ENCODE data around the gene STX11.
"Not testable (repeated sequence)": the region's sequence is repeated elsewhere in the genome, so short reads cannot be mapped to it uniquely, and the experiment has no call there.

STX11 gene

GRCh38 chr6:144160431-144161005 is 10.2 kb downstream of the STX11 start:
- no peak for DNase-seq
- in situ Hi-C loops (cut with HindIII; ENCODE audit: low pct_ligation_motif_present, low pct_unique_long_range_greater_than_20kb, low sequenced_read_pairs): no loop called here

DNA sequence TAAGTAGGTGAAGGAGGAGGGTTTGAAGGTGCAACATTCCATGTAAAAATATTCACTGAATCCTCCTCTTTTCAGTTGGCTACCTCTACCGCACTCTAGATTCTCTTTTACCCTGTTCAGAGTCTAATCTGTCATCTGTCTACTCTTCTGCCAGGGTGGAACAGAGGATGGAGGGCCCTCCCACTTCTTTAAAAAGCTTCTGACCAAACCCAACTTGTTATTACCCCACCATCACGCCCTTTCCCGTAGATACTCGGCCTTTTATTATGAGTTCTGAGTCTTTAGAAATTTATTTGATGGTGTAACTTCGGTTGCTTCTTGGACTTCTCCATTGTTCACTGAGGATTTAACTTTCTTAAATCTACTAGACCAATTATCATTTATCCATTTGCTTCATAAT is 11.7 kb downstream of the STX11 start:
- no peak for DNase-seq
- in situ Hi-C loops (cut with HindIII; ENCODE audit: low pct_ligation_motif_present, low pct_unique_long_range_greater_than_20kb, low sequenced_read_pairs): no loop called here

DNA sequence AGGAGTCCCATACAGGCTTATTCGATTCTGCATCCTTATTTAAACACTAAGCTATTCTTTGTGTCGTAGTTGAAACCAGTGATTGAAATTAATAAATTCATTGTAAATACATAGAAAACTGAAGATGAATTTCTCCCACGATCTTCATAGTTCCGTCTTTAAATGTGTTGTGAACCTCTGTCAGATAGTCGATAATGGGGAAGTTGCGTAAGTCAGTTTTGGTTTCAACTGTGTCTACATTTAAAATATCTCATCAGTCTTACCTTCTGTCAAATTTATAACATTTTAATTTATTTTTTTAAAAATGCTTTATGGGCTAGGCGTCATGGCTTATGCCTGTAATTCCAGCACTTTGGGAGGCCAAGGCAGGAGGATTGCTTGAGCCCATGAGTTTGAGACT is 12.7 kb downstream of the STX11 start:
- no peak for DNase-seq
- in situ Hi-C loops (cut with HindIII; ENCODE audit: low pct_ligation_motif_present, low pct_unique_long_range_greater_than_20kb, low sequenced_read_pairs): no loop called here

- in situ Hi-C loops (cut with HindIII; ENCODE audit: low pct_ligation_motif_present, low pct_unique_long_range_greater_than_20kb, low sequenced_read_pairs): no loop called here
- no peak for DNase-seq
Measured at GRCh38 chr6:144165784-144166183, 15.5 kb downstream of the STX11 start.

DNA sequence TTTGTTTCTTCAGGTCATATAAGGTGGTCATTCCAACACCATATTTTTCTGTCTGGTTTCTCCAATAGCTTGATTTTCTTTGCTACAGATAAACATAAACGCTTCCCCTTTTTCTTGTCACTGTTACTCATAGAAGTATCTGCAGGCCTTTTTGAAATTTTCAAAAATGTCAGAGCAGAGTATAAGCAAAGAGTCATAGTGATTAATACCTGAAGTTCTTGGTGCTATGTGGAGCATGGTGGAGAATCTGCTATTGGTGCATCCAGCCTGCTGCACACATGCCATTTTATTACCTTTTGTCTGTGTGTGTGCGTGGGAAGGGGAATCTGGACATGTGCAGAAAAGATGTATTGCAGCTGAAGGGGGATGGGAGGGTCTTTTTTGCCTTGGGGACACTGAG is 19.7 kb downstream of the STX11 start:
- in situ Hi-C loops (cut with HindIII; ENCODE audit: low pct_ligation_motif_present, low pct_unique_long_range_greater_than_20kb, low sequenced_read_pairs): no loop called here
- no peak for DNase-seq

- in situ Hi-C loops (cut with HindIII; ENCODE audit: low pct_ligation_motif_present, low pct_unique_long_range_greater_than_20kb, low sequenced_read_pairs): no loop called here
- DNase-seq: no peak
Measured at GRCh38 chr6:144171406-144171805, 21.1 kb downstream of the STX11 start.

GRCh38 chr6:144174006-144174405 is 23.7 kb downstream of the STX11 start:
- in situ Hi-C loops (cut with HindIII; ENCODE audit: low pct_ligation_motif_present, low pct_unique_long_range_greater_than_20kb, low sequenced_read_pairs): no loop called here
- DNase-seq: no peak

DNA sequence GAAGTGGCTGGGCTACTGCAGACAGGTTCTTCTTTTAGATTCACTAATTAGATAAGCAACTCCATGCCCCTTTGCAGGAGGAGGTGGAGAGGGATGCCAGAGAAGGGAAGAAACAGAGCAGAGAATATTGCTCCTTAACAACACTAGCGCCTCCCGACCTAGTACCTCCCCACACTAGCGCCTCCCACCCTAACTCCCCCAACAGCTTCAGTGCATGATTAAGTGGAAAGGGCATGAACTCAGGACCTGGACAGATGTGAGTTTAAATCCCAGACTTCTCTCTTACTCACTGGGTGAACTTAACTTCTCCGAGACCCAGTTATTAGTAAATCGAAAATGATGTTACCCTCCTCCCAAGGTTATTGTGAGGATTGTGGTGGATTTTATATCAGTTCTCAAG is 25.7 kb downstream of the STX11 start:
- in situ Hi-C loops (cut with HindIII; ENCODE audit: low pct_ligation_motif_present, low pct_unique_long_range_greater_than_20kb, low sequenced_read_pairs): no loop called here
- no peak for DNase-seq

DNA sequence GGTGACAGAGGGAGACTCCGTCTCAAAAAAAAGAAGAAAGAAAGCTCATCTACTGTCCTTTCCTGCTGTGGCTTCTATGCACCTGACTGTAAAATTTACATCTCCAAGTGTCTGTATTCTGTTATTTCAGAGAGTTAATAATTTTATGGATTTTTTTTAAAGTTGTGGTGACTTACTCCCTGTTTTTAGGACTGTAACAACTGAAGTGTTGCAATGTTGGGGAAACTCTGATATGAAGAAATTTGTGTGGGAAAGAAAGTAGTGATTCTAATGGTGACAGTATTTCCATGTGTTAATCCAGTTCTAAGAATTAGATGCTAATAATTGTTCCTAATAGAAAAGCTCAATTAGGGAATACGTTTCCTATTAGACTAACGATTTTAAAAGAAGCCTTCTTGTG is 27.4 kb downstream of the STX11 start:
- no peak for DNase-seq
- in situ Hi-C loops (cut with HindIII; ENCODE audit: low pct_ligation_motif_present, low pct_unique_long_range_greater_than_20kb, low sequenced_read_pairs): no loop called here

DNA sequence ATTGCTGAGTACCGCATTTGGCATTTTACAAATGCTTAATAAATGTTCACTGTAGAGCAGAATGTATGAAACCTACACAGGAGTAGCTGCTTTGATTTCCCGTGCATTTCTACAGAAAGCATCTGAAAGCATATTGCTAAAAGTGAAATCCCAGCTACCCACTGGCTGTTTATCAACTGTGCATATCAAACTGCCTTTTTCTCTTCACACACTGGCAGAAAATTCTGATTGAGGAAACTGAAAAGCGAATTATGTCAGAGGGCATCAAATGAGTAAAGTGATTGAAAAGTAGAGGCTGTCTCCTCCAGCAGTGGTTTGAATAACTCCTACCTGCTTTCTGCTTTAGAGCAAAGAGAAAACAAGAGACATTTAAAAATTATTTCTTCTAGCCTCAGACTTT is 28.0 kb downstream of the STX11 start:
- DNase-seq: no peak
- in situ Hi-C loops (cut with HindIII; ENCODE audit: low pct_ligation_motif_present, low pct_unique_long_range_greater_than_20kb, low sequenced_read_pairs): no loop called here

DNA sequence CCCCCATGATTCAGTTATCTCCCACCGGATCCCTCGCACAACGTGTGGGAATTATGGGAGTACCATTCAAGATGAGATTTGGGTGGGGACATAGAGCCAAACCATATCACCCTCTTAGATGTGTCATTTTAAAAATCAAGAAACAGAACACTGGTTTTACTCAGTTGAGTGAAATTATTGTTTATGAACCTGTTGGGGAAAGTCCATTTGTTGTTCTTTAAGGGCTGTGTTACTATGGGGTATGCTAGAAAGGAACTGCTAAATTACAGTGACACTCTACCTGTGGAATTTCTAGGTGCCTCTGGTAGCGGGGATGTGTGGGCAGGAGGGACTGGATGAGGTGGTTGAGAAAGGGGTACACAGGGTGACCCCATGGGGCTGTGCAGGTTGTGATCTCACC is 28.9 kb downstream of the STX11 start:
- in situ Hi-C loops (cut with HindIII; ENCODE audit: low pct_ligation_motif_present, low pct_unique_long_range_greater_than_20kb, low sequenced_read_pairs): no loop called here
- no peak for DNase-seq

DNA sequence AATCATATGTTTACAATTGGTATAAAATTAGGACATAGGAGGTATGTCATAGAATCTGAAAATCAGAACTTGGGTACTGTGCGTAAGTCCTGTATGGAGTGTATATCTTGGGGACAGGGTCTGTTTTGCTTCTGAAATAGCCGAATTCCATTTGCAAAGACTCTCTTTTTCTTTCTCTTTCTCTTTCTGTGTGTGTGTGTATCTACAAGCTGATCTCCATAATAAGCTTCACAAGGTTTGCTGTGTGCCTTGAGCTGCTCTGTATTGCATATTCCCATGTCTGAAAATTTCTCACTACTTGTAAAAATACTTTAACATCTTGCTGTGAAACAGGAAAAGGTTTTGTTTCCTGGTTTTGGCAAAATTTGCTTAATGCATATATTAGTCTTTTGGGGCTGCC is 29.5 kb downstream of the STX11 start:
- in situ Hi-C loops (cut with HindIII; ENCODE audit: low pct_ligation_motif_present, low pct_unique_long_range_greater_than_20kb, low sequenced_read_pairs): no loop called here
- no peak for DNase-seq

DNA sequence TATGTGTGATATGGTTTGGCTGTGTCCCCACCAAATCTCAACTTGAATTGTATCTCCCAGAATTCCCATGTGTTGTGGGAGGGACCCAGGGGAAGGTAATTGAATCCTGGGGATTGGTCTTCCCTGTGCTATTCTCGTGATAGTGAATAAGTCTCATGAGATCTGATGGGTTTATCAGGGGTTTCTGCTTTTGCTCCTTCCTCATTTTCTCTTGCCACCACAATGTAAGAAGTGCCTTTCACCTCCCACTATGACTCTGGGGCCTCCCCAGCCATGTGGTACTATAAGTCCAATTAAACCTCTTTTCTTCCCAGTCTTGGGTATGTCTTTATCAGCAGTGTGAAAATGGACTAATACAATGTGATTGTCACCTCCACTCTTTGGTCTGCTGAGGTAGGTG is 30.0 kb downstream of the STX11 start:
- in situ Hi-C loops (cut with HindIII; ENCODE audit: low pct_ligation_motif_present, low pct_unique_long_range_greater_than_20kb, low sequenced_read_pairs); DNase-seq: not testable (repeated sequence)

- no peak for DNase-seq
- in situ Hi-C loops (cut with HindIII; ENCODE audit: low pct_ligation_motif_present, low pct_unique_long_range_greater_than_20kb, low sequenced_read_pairs): no loop called here
Measured at GRCh38 chr6:144181639-144182038, 31.3 kb downstream of the STX11 start.

DNA sequence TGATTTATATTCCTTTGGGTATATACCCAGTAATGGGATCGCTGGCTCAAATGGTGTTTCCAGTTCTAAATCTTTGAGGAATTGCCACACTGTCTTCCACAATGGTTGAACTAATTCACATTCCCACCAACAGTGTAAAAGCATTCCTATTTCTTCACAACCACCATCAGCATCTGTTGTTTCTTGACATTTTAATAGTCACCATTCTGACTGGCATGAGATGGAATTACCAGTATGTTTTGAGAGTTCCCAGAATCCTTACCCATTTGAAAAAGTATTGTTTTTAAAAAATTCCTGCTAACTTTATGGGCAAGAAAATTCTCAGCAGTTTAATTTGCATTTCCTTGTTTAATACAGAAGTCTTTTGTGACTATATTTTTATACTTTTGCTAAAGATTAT is 33.9 kb downstream of the STX11 start:
- DNase-seq; in situ Hi-C loops (cut with HindIII; ENCODE audit: low pct_ligation_motif_present, low pct_unique_long_range_greater_than_20kb, low sequenced_read_pairs): not testable (repeated sequence)

DNA sequence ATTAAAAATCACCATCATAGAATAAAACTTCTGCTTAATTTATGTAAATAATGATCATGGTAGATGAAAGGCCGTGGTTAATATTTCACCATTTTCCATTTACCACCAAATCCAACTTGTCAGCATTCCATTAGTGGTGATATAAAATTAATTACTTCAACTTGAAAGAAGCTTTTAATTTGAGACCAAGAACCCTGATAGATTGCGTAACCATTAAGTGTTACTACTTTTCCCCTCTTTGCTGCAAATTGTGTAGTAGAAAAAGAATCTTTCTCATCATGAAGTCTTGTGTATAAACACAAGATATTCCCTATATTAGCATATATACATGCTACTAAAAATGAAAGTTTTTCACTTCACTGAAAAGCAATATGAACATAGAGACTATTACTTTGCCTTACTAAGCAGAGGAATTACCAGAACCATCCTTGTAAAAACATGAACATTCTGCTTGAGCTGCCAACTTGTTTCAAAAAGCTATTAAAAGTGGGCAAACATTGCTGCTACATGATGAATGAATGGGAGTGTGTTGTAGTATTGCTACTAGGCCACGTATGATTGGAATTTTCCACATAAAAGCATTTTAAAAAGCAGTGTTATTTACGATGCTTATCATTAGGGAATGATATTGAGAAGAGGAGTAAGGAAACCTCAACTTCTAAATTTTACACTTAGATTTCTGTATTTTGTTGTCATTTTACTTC is 35.0 kb downstream of the STX11 start:
- in situ Hi-C loops (cut with HindIII; ENCODE audit: low pct_ligation_motif_present, low pct_unique_long_range_greater_than_20kb, low sequenced_read_pairs): no loop called here
- DNase-seq: no peak

DNA sequence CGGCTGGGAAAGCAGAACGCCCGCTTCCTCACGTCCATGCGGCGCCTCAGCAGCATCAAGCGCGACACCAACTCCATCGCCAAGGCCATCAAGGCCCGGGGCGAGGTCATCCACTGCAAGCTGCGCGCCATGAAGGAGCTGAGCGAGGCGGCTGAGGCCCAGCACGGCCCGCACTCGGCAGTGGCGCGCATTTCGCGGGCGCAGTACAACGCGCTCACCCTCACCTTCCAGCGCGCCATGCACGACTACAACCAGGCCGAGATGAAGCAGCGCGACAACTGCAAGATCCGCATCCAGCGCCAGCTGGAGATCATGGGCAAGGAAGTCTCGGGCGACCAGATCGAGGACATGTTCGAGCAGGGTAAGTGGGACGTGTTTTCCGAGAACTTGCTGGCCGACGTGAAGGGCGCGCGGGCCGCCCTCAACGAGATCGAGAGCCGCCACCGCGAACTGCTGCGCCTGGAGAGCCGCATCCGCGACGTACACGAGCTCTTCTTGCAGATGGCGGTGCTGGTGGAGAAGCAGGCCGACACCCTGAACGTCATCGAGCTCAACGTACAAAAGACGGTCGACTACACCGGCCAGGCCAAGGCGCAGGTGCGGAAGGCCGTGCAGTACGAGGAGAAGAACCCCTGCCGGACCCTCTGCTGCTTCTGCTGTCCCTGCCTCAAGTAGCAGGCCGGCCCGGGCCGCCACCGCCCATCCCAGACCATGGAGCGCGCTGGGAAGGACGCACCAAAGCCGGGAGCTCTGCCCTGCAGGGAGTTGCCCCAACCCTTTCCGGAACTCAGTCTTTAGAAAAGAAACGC is 36.7 kb downstream of the STX11 start:
- no peak for DNase-seq
- in situ Hi-C loops (cut with HindIII; ENCODE audit: low pct_ligation_motif_present, low pct_unique_long_range_greater_than_20kb, low sequenced_read_pairs): no loop called here

DNA sequence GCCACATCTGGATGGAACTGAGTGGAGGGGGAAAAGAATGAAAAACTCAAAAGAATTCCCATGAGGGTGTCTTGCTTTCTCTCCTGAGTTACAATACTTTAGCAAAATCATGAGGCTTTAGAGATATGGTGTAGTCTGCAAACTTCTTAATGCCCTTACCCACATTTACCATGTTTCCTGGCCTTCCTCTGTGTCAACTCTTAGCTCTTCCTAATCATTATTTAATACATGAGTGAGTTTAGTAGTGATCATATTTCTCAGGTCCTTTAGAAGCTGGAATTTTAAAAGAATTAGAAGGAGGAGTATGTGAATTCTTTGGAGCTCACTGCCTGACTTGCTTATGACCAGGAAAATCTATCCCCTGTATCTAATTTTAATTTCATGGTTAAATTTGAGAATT is 39.0 kb downstream of the STX11 start:
- DNase-seq: no peak
- in situ Hi-C loops (cut with HindIII; ENCODE audit: low pct_ligation_motif_present, low pct_unique_long_range_greater_than_20kb, low sequenced_read_pairs): no loop called here

GRCh38 chr6:144190080-144190479 is 39.8 kb downstream of the STX11 start:
- in situ Hi-C loops (cut with HindIII; ENCODE audit: low pct_ligation_motif_present, low pct_unique_long_range_greater_than_20kb, low sequenced_read_pairs): no loop called here

DNA sequence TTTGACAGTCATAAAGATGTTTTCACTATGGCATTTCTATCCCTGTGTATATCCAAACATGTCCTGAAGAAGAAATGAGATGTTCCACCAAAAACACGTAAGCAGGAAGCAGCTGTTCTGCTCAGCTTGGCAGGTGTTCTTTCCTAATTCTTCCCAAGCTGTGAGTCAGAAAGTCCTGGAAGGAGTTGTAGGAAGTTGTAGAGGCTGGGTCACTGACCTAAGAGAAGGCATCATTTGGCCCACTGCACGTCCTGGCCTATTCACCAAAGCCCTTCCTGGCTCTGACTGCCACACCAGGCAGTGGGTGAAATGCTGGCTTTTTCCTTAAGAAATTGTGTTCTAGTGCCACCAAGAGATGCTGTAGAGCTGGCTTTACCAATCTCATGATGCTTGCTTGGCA is 40.3 kb downstream of the STX11 start:
- in situ Hi-C loops (cut with HindIII; ENCODE audit: low pct_ligation_motif_present, low pct_unique_long_range_greater_than_20kb, low sequenced_read_pairs): no loop called here

More at GRCh38 chr6:144190080-144190479, 39.8 kb downstream of the STX11 start:
- DNase-seq: no peak

More for the DNA sequence above, 40.3 kb downstream of the STX11 start:
- peak; percentile 9 for DNase-seq
